Spleen (tissue), 11 donors: Measurements from ENCODE around the gene DDX31. TPM values are rescaled to one million over a fixed set of nuclear protein-coding genes. Genes with fewer than 3 reads are reported as not detected.
"Not testable (repeated sequence)": the region's sequence is repeated elsewhere in the genome, so short reads cannot be mapped to it uniquely, and the experiment has no call there.

Source experiments
- DNase-seq: peaks from one replicate; pipeline ENCODE4 v3.0.0-alpha.2; 2020
- H3K27ac ChIP-seq, 8 donors: fragments of 200-600 bp; sonication (generic) in 7 of 8; 1 replicate in 4 of 8; 2 replicates in 4 of 8; pipeline versions ENCODE4 v1.5.0 to v1.8.0; 2016 to 2021; ENCODE audit warnings: inconsistent platforms in 4 of 8, mild to moderate bottlenecking in 4 of 8, moderate library complexity in 1 of 8
- H3K27me3 ChIP-seq, 7 donors: fragments of 200-600 bp; sonication (generic) in 6 of 7; replicated peaks in 1 of 7; 1 replicate in 4 of 7; 2 replicates in 3 of 7; pipeline versions ENCODE4 v1.5.0 to v1.8.0; 2016 to 2021; ENCODE audit warnings: inconsistent platforms in 3 of 7, mild to moderate bottlenecking in 1 of 7
- H3K36me3 ChIP-seq, 6 donors: fragments of 200-600 bp; sonication (generic) in 5 of 6; 1 replicate in 4 of 6; 2 replicates in 2 of 6; pipeline versions ENCODE4 v1.5.0 to v1.8.0; 2016 to 2021; ENCODE audit warnings: inconsistent platforms in 2 of 6
- H3K4me1 ChIP-seq, 6 donors: fragments of 200-600 bp; sonication (generic) in 5 of 6; 1 replicate in 3 of 6; 2 replicates in 3 of 6; pipeline versions ENCODE4 v1.5.0 to v1.8.0; 2016 to 2021; ENCODE audit warnings: inconsistent platforms in 3 of 6
- H3K4me3 ChIP-seq, 8 donors: fragments of 200-600 bp; sonication (generic) in 7 of 8; 1 replicate in 4 of 8; 2 replicates in 4 of 8; pipeline versions ENCODE4 v1.5.0 to v1.8.0; 2016 to 2021; ENCODE audit warnings: inconsistent platforms in 4 of 8, mild to moderate bottlenecking in 4 of 8, moderate library complexity in 2 of 8
- H3K9me3 ChIP-seq, 8 donors: fragments of 200-600 bp; sonication (generic) in 7 of 8; 1 replicate in 4 of 8; 2 replicates in 4 of 8; pipeline versions ENCODE4 v1.5.0 to v1.8.0; 2016 to 2021; ENCODE audit warnings: inconsistent platforms in 4 of 8
- POLR2A ChIP-seq, 3 donors: fragments of 450-650 bp; IDR thresholded peaks; one replicate each; pipeline ENCODE4 v1.5.1; 2017; ENCODE audit warnings: antibody characterized with exemption in 3 of 3, mild to moderate bottlenecking in 1 of 3
- POLR2AphosphoS5 ChIP-seq, 3 donors: sonication (generic); formaldehyde crosslinking; IDR thresholded peaks; one replicate each; pipeline ENCODE4 v1.5.1; 2017; ENCODE audit warnings: antibody characterized with exemption in 3 of 3
- WGBS, 5 donors: extraction: QIAGEN DNeasy Blood & Tissue Kit in 3 of 5; methylation state at CpG; one replicate each; pipeline versions ENCODE4 v1.1.5 to v1.1.7; 2013 to 2018; 5-methylcytosine and 5-hydroxymethylcytosine counted together
- intact Hi-C: fragments of 100-400 bp; cut with DNase I; formaldehyde crosslinking; loops from one replicate; pipeline ENCODE4 v1.15.0; 2023; ENCODE audit warnings: low total_unique reads
- polyA plus RNA-seq, 3 donors: library from polyadenylated mRNA; stranded (reverse); fragments of 200-250 nt; gene quantifications; one replicate each; pipeline ENCODE4 v1.2.1, GENCODE V29; 2013
- total RNA-seq, 7 donors: library from RNA; depleted of rRNA in 3 of 7; stranded (reverse); fragments of >200 nt in 3 of 7; fragmentation: NEBNext Ultra II Directional in 4 of 7; extraction: Animal tissue kit (Norgen Biotek cat#: 25700) in 4 of 7; gene quantifications; one replicate each; pipeline versions ENCODE4 v1.1.0 to v1.2.1, GENCODE V29; 2016 to 2021
- TF ChIP-seq, protein P1 (sequence below), 11 experiments: fragments of 200-600 bp in 7 of 11; fragments of 450-650 bp in 4 of 11; sonication (generic) in 4 of 11; IDR thresholded peaks in 8 of 11; conservative IDR thresholded peaks in 3 of 11; 1 replicate in 7 of 11; 2 replicates in 4 of 11; pipeline versions ENCODE4 v1.4.0 to v1.8.0; 2016 to 2021; ENCODE audit warnings: antibody characterized with exemption in 11 of 11, inconsistent platforms in 4 of 11, mild to moderate bottlenecking in 1 of 11
- donor health status: healthy with polysubstance abuse.
- donor health status: DM: no; HTN: no; CAD: no; lungs with moderate emphysema.
- donor health status: DM: no; HTN: no; CAD: no.
- donor health status: Bipolar disorder and iron deficiency.
- donor health status: healthy.
- donor health status: DM: no; HTN: no; CAD: no.
- donor health status: DM: yes; HTN: yes; CAD: no.

DDX31 gene
- total and polyA plus RNA-seq, 10 donors = 8.6 to 19.3 (median 14.7) TPM

- H3K4me3 ChIP-seq = no peak overlapping the region
- no peak for DNase-seq
- H3K36me3 ChIP-seq = no peaks in the 10 kb centered on the region
- 74 to 87% (median 79%) methylated on average over 5 of the region's 5 CpGs for WGBS, 5 donors
- TF ChIP-seq, protein P1, sequence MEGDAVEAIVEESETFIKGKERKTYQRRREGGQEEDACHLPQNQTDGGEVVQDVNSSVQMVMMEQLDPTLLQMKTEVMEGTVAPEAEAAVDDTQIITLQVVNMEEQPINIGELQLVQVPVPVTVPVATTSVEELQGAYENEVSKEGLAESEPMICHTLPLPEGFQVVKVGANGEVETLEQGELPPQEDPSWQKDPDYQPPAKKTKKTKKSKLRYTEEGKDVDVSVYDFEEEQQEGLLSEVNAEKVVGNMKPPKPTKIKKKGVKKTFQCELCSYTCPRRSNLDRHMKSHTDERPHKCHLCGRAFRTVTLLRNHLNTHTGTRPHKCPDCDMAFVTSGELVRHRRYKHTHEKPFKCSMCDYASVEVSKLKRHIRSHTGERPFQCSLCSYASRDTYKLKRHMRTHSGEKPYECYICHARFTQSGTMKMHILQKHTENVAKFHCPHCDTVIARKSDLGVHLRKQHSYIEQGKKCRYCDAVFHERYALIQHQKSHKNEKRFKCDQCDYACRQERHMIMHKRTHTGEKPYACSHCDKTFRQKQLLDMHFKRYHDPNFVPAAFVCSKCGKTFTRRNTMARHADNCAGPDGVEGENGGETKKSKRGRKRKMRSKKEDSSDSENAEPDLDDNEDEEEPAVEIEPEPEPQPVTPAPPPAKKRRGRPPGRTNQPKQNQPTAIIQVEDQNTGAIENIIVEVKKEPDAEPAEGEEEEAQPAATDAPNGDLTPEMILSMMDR (IDR thresholded peaks at IDR 0.05 in 8 of 11, conservative IDR thresholded peaks at IDR 0.05 in 3 of 11) = no peak
- peaks cover 0 to 26% (median 0%) of the 10 kb centered on the region in 7 donors for H3K27me3 ChIP-seq
- no peak overlapping the region for H3K27ac ChIP-seq
- no peaks in the 10 kb centered on the region for H3K4me1 ChIP-seq
- intact Hi-C loops = no loop called here
- H3K9me3 ChIP-seq = no peaks in the 10 kb centered on the region
Observed at GRCh38 chr9:132712753-132713152, 43.0 kb upstream of the DDX31 start.

GRCh38 chr9:132711846-132712245 lies 42.1 kb upstream of the DDX31 start:
- H3K36me3 ChIP-seq = no peaks in the 10 kb centered on the region
- no peak for DNase-seq
- intact Hi-C loops = no loop called here
- H3K27ac ChIP-seq = no peak overlapping the region
- TF ChIP-seq POLR2A (IDR thresholded peaks at IDR 0.05) = no peak
- TF ChIP-seq, protein P1 (IDR thresholded peaks at IDR 0.05 in 8 of 11, conservative IDR thresholded peaks at IDR 0.05 in 3 of 11) = no peak
- no peak for TF ChIP-seq POLR2AphosphoS5 (IDR thresholded peaks at IDR 0.05)
- H3K4me3 ChIP-seq = no peak overlapping the region
- H3K27me3 ChIP-seq = peaks cover 0 to 18% (median 0%) of the 10 kb centered on the region in 7 donors
- H3K9me3 ChIP-seq = no peaks in the 10 kb centered on the region
- WGBS, 5 donors = 77 to 95% (median 88%) methylated on average over 3 of the region's 3 CpGs
- H3K4me1 ChIP-seq = no peaks in the 10 kb centered on the region

DNA sequence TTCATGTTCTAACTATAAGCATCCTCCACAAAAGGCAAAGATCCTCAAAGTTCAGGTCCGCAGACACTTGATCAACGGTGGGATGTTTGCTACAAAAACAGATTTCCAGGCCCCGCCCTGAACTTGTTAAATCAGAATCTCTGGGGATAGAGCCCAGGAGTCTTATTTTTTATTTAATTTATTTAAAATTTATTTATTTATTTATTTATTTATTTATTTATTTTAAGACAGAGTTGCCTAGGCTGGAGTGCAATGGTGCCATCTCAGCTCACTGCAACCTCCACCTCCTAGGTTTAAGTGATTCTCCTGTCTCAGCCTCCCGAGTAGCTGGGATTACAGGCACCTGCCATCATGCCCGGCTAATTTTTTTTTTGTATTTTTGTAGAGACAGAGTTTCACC lies 41.4 kb upstream of the DDX31 start:
- H3K27ac ChIP-seq, H3K36me3 ChIP-seq, H3K9me3 ChIP-seq, DNase-seq, H3K4me1 ChIP-seq, H3K4me3 ChIP-seq, intact Hi-C loops: not testable (repeated sequence)
- 91 to 95% (median 92%) methylated on average over 5 of the region's 5 CpGs for WGBS, 5 donors
- H3K27me3 ChIP-seq = peaks cover 0 to 18% (median 0%) of the 10 kb centered on the region in 7 donors

DNA sequence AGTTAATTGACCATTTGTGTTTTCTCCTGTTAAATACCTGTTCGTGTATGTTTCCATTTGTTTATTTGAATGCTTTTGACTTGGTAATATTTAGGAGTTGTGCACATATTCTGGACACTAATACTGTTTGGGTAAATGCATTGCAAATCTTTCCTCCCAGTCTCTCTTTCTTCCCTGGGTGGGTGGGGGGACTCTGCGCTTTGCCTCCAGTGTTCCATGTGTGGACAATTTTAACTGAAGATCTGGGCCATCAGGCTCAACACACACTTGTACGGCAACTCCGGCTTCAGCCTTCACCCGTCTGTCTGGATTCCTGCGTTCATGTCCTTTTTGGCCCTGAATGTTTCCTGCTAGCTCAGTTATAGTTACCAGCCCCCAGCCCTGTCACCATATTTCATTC lies 40.5 kb upstream of the DDX31 start:
- Histone ChIP-seq H3K4me1 (no peaks in the 10 kb centered on the region), H3K36me3 (no peaks in the 10 kb centered on the region), H3K27me3 (peaks cover 0 to 24% (median 0%) of the 10 kb centered on the region in 7 donors), H3K4me3 (no peak overlapping the region), H3K9me3 (no peaks in the 10 kb centered on the region), H3K27ac (no peak overlapping the region)
- intact Hi-C loops = no loop called here
- DNase-seq = no peak
- WGBS, 5 donors = 62 to 75% (median 73%) methylated on average over 6 of the region's 6 CpGs
- TF ChIP-seq POLR2A (IDR thresholded peaks at IDR 0.05) (no peak), POLR2AphosphoS5 (IDR thresholded peaks at IDR 0.05) (no peak)
- TF ChIP-seq, protein P1 (IDR thresholded peaks at IDR 0.05 in 8 of 11, conservative IDR thresholded peaks at IDR 0.05 in 3 of 11) = no peak
